Adrenal gland (tissue), 12 donors: ENCODE data around the gene PLOD2. TPM values are rescaled to one million over a fixed set of nuclear protein-coding genes. Genes with fewer than 3 reads are reported as not detected.

Experiments used
- DNase-seq, 7 donors: peaks; one replicate each; pipeline ENCODE4 v3.0.0-alpha.2; 2019 to 2020
- H3K27ac ChIP-seq, 5 donors: fragments of 200-600 bp; sonication (generic) in 4 of 5; 1 replicate in 3 of 5; 2 replicates in 2 of 5; pipeline versions ENCODE4 v1.5.1 to v1.8.0; 2016 to 2020; ENCODE audit warnings: mild to moderate bottlenecking in 1 of 5
- H3K27me3 ChIP-seq: fragments of 200-600 bp; 2 replicates; pipeline ENCODE4 v1.8.0; 2021
- H3K36me3 ChIP-seq, 2 donors: fragments of 200-600 bp; replicated peaks in 1 of 2; 1 replicate in 1 of 2; 2 replicates in 1 of 2; pipeline versions ENCODE4 v1.5.1 to v1.8.0; 2018 to 2022
- H3K4me1 ChIP-seq, 2 donors: fragments of 200-600 bp; replicated peaks in 1 of 2; 1 replicate in 1 of 2; 2 replicates in 1 of 2; pipeline versions ENCODE4 v1.5.1 to v1.8.0; 2018 to 2021
- H3K4me3 ChIP-seq, 4 donors: fragments of 200-600 bp; sonication (generic) in 3 of 4; one replicate each; pipeline ENCODE4 v1.5.1; 2016 to 2018
- H3K9me3 ChIP-seq, 3 donors: fragments of 200-600 bp; sonication (generic) in 1 of 3; replicated peaks in 1 of 3; 1 replicate in 2 of 3; 2 replicates in 1 of 3; pipeline versions ENCODE4 v1.5.1 to v1.8.0; 2016 to 2021
- CTCF ChIP-seq, 6 experiments: fragments of 450-650 bp in 4 of 6; fragments of 200-600 bp in 2 of 6; sonication (generic) in 1 of 6; IDR thresholded peaks; 1 replicate in 5 of 6; 2 replicates in 1 of 6; pipeline versions ENCODE4 v1.5.1 to v1.8.0; 2016 to 2021; ENCODE audit warnings: antibody characterized with exemption in 6 of 6, mild to moderate bottlenecking in 2 of 6, moderate library complexity in 1 of 6
- POLR2A ChIP-seq, 2 donors: fragments of 450-650 bp; IDR thresholded peaks; one replicate each; pipeline ENCODE4 v1.6.1; 2017; ENCODE audit warnings: antibody characterized with exemption in 2 of 2, mild to moderate bottlenecking in 2 of 2, moderate library complexity in 1 of 2
- WGBS, 4 donors: extraction: QIAGEN DNeasy Blood & Tissue Kit in 2 of 4; methylation state at CpG; one replicate each; pipeline versions ENCODE4 v1.1.5 to v1.1.7; 2013 to 2017; 5-methylcytosine and 5-hydroxymethylcytosine counted together
- intact Hi-C, 2 donors: fragments of 100-400 bp; cut with DNase I; formaldehyde crosslinking; loops; one replicate each; pipeline versions ENCODE4 v1.14.1 to v1.15.0; 2022 to 2023
- polyA plus RNA-seq, 3 donors: library from polyadenylated mRNA; stranded (reverse); fragments of 200-250 nt in 2 of 3; fragments of 350-450 nt in 1 of 3; fragmentation: Illumina TruSeq in 1 of 3; extraction: RNeasy Lipid Tissue Mini Kit (QIAGEN cat#74804) in 1 of 3; gene quantifications; one replicate each; pipeline ENCODE4 v1.2.3, GENCODE V29; 2013 to 2014
- total RNA-seq, 9 donors: library from RNA; depleted of rRNA in 4 of 9; stranded (reverse); fragments of >200 nt in 4 of 9; fragments of 120-200 nt in 1 of 9; fragmentation: NEBNext Ultra II Directional in 1 of 9; extraction: Animal tissue kit (Norgen Biotek cat#: 25700) in 1 of 9; gene quantifications; one replicate each; pipeline versions ENCODE4 v1.1.0 to v1.2.4, GENCODE V29; 2013 to 2023
- donor health status: healthy with polysubstance abuse.
- donor health status: Bipolar disorder and iron deficiency.
- donor health status: DM: yes; HTN: yes; CAD: no.
- donor health status: DM: no; HTN: no; CAD: no.
- donor health status: DM: no; HTN: no; CAD: no.
- donor health status: DM: yes; HTN: yes; CAD: no.

The PLOD2 gene
- total and polyA plus RNA-seq, 12 donors = 23.1 to 79.0 (median 41.7) TPM

- H3K27me3 ChIP-seq = no peaks in the 10 kb centered on the region
- H3K9me3 ChIP-seq = no peaks in the 10 kb centered on the region
- WGBS, 4 donors = 36 to 74% (median 47%) methylated on average over 2 of the region's 2 CpGs
- H3K27ac ChIP-seq = no peak overlapping the region
- H3K4me3 ChIP-seq = no peak overlapping the region
- TF ChIP-seq CTCF (IDR thresholded peaks at IDR 0.05) (no peak), POLR2A (IDR thresholded peaks at IDR 0.05) (no peak)
- H3K4me1 ChIP-seq = peaks cover 24 to 38% of the 10 kb centered on the region in 2 donors
- H3K36me3 ChIP-seq = no peaks in the 10 kb centered on the region
- no peak for DNase-seq
- intact Hi-C loops = no loop called here
These were observed 6.0 kb downstream of the PLOD2 start for GRCh38 chr3:146154995-146155394.

GRCh38 chr3:146154316-146154715, 6.7 kb downstream of the PLOD2 start:
- 91 to 100% (median 98%) methylated on average over 1 of the region's 1 CpG for WGBS, 4 donors
- Histone ChIP-seq H3K4me3 (no peak overlapping the region), H3K4me1 (peaks cover 24 to 34% of the 10 kb centered on the region in 2 donors), H3K36me3 (no peaks in the 10 kb centered on the region), H3K27me3 (no peaks in the 10 kb centered on the region), H3K9me3 (no peaks in the 10 kb centered on the region), H3K27ac (no peak overlapping the region)
- intact Hi-C loops = no loop called here
- DNase-seq = no peak
- TF ChIP-seq POLR2A (IDR thresholded peaks at IDR 0.05) = no peak
- TF ChIP-seq CTCF (IDR thresholded peaks at IDR 0.05) = no peak

GRCh38 chr3:146153429-146153828, 7.6 kb downstream of the PLOD2 start:
- H3K27me3 ChIP-seq = no peaks in the 10 kb centered on the region
- H3K36me3 ChIP-seq = no peaks in the 10 kb centered on the region
- no peak overlapping the region for H3K4me3 ChIP-seq
- no peaks in the 10 kb centered on the region for H3K9me3 ChIP-seq
- intact Hi-C loops = no loop called here
- WGBS, 4 donors = 88 to 92% (median 90%) methylated on average over 4 of the region's 4 CpGs
- DNase-seq = no peak
- TF ChIP-seq POLR2A (IDR thresholded peaks at IDR 0.05) = no peak
- H3K4me1 ChIP-seq = peaks cover 22 to 31% of the 10 kb centered on the region in 2 donors
- no peak overlapping the region for H3K27ac ChIP-seq

GRCh38 chr3:146152834-146153233, 8.2 kb downstream of the PLOD2 start:
- H3K4me1 ChIP-seq = peaks cover 22 to 25% of the 10 kb centered on the region in 2 donors

More at GRCh38 chr3:146152834-146153233, 8.2 kb downstream of the PLOD2 start:
- no peak overlapping the region for H3K27ac ChIP-seq
- TF ChIP-seq POLR2A (IDR thresholded peaks at IDR 0.05) = no peak
- no peak for TF ChIP-seq CTCF (IDR thresholded peaks at IDR 0.05)
- WGBS, 4 donors = 70 to 90% (median 83%) methylated on average over 6 of the region's 6 CpGs
- no peak for DNase-seq
- H3K4me3 ChIP-seq = no peak overlapping the region
- intact Hi-C loops = no loop called here
- no peaks in the 10 kb centered on the region for H3K36me3 ChIP-seq
- H3K9me3 ChIP-seq = no peaks in the 10 kb centered on the region
- H3K27me3 ChIP-seq = no peaks in the 10 kb centered on the region
